Endodermal cell (in vitro differentiated cells): ENCODE measurements around the gene YAP1. TPM values are rescaled to one million over a fixed set of nuclear protein-coding genes. Genes with fewer than 3 reads are reported as not detected.
A peak's percentile ranks its signal among the peaks of the same experiment; 100 is the strongest.

Source experiments
- DNase-seq: peaks from one replicate; pipeline ENCODE4 v3.0.0-alpha.2; 2017
- H3K27ac ChIP-seq: 2 replicates; pipeline ENCODE4 v1.5.1; 2013; ENCODE audit warnings: mild to moderate bottlenecking, low read depth, low read length, moderate library complexity
- H3K27me3 ChIP-seq: 2 replicates; pipeline ENCODE4 v1.6.1; 2013; ENCODE audit warnings: mild to moderate bottlenecking, low read length, moderate library complexity; ENCODE audit not compliant: insufficient read depth, control insufficient read depth, poor library complexity, severe bottlenecking
- H3K36me3 ChIP-seq: 2 replicates; pipeline ENCODE4 v1.7.0; 2013; ENCODE audit warnings: mild to moderate bottlenecking, low read length, moderate library complexity; ENCODE audit not compliant: control insufficient read depth, insufficient read depth
- H3K4me1 ChIP-seq: one replicate; pipeline ENCODE4 v1.7.0; 2013; ENCODE audit warnings: low read length; ENCODE audit not compliant: control insufficient read depth, insufficient read depth
- H3K4me3 ChIP-seq: 2 replicates; pipeline ENCODE4 v1.5.1; 2013; ENCODE audit warnings: mild to moderate bottlenecking, low read length, moderate library complexity
- H3K9ac ChIP-seq: 2 replicates; pipeline ENCODE4 v1.6.1; 2013; ENCODE audit warnings: mild to moderate bottlenecking, low read length, moderate library complexity; ENCODE audit not compliant: poor library complexity, severe bottlenecking; ENCODE audit errors: extremely low read depth
- H3K9me3 ChIP-seq: 2 replicates; pipeline ENCODE4 v1.6.1; 2013; ENCODE audit warnings: mild to moderate bottlenecking, low read length, moderate library complexity; ENCODE audit not compliant: control insufficient read depth
- H3K27ac Mint-ChIP-seq: 2 replicates; pipeline ENCODE4 v1.8.0; 2020; ENCODE audit warnings: mixed read lengths
- H3K27me3 Mint-ChIP-seq: 2 replicates; pipeline ENCODE4 v1.8.0; 2021; ENCODE audit warnings: mild to moderate bottlenecking, mixed read lengths; ENCODE audit not compliant: insufficient read depth
- H3K36me3 Mint-ChIP-seq: 2 replicates; pipeline ENCODE4 v1.8.0; 2020; ENCODE audit warnings: low read depth, mixed read lengths
- H3K4me1 Mint-ChIP-seq: 2 replicates; pipeline ENCODE4 v1.8.0; 2020; ENCODE audit warnings: mixed read lengths
- H3K4me3 Mint-ChIP-seq: 2 replicates; pipeline ENCODE4 v1.8.0; 2020; ENCODE audit warnings: mild to moderate bottlenecking, moderate library complexity, mixed read lengths
- H3K9me3 Mint-ChIP-seq: 2 replicates; pipeline ENCODE4 v1.8.0; 2020; ENCODE audit warnings: mild to moderate bottlenecking, mixed read lengths
- WGBS, 2 experiments: methylation state at CpG; one replicate each; pipeline versions ENCODE4 v1.1.5 to v1.1.7; 2013; ENCODE audit warnings: missing lambda C conversion rate in 2 of 2, mixed read lengths in 1 of 2; ENCODE audit not compliant: insufficient coverage in 1 of 2, insufficient read length in 1 of 2; 5-methylcytosine and 5-hydroxymethylcytosine counted together
- total RNA-seq, 2 donors: library from RNA; stranded (reverse); fragmentation: NEBNext Ultra II Directional in 1 of 2; extraction: Animal tissue kit (Norgen Biotek cat#: 25700) in 1 of 2; gene quantifications; 2 replicates in 1 of 2; 3 replicates in 1 of 2; pipeline ENCODE4 v1.2.1, GENCODE V29; 2021
- TF ChIP-seq, protein P1 (sequence below): fragments of 200-600 bp; sonication (generic); conservative IDR thresholded peaks from 2 replicates; pipeline ENCODE4 v1.5.0; 2021; ENCODE audit warnings: antibody characterized with exemption, mild to moderate bottlenecking

The YAP1 gene
- total RNA-seq, 2 donors from 2014 or later: 224 to 228 TPM

DNA sequence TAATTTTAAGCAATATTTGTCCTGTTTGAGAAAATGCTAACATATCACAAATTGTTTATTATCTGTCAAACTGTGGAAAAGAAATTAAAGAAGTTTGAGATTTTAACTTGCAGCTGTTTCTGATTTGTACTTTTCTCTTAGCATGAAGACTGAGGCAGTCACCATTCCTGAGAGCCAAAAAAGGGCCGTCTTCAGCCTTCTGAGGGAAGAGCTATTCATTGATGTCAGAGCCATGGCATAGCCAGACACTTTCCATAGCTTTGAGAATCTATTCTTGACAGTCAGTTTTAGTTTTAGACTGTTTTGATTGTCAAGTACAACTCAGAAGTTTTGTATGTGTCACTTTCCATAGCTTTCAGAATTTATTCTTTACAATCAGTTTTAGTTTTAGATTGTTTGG is 32.1 kb downstream of the YAP1 start:
- 88 to 100% methylated on average over 1 of the region's 1 CpG for WGBS, 2 experiments
- Histone ChIP-seq H3K4me3 (no peak overlapping the region), H3K36me3 (peaks cover 55% of the 10 kb centered on the region), H3K9me3 (no peaks in the 10 kb centered on the region), H3K27ac (no peak overlapping the region), H3K4me1 (peaks cover 3% of the 10 kb centered on the region), H3K27me3 (no peaks in the 10 kb centered on the region), H3K9ac (no peak overlapping the region)
- no peaks in the 10 kb centered on the region for H3K27me3 Mint-ChIP-seq
- H3K27ac Mint-ChIP-seq: peak overlapping the region; percentile 72
- H3K4me1 Mint-ChIP-seq: peaks cover 36% of the 10 kb centered on the region
- TF ChIP-seq, protein P1, sequence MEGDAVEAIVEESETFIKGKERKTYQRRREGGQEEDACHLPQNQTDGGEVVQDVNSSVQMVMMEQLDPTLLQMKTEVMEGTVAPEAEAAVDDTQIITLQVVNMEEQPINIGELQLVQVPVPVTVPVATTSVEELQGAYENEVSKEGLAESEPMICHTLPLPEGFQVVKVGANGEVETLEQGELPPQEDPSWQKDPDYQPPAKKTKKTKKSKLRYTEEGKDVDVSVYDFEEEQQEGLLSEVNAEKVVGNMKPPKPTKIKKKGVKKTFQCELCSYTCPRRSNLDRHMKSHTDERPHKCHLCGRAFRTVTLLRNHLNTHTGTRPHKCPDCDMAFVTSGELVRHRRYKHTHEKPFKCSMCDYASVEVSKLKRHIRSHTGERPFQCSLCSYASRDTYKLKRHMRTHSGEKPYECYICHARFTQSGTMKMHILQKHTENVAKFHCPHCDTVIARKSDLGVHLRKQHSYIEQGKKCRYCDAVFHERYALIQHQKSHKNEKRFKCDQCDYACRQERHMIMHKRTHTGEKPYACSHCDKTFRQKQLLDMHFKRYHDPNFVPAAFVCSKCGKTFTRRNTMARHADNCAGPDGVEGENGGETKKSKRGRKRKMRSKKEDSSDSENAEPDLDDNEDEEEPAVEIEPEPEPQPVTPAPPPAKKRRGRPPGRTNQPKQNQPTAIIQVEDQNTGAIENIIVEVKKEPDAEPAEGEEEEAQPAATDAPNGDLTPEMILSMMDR: no peak
- no peak for DNase-seq
- H3K4me3 Mint-ChIP-seq: no peak overlapping the region
- no peaks in the 10 kb centered on the region for H3K9me3 Mint-ChIP-seq
- peaks cover 37% of the 10 kb centered on the region for H3K36me3 Mint-ChIP-seq

GRCh38 chr11:102143867-102144266 is 33.6 kb downstream of the YAP1 start:
- H3K27ac ChIP-seq: no peak overlapping the region
- H3K9ac ChIP-seq: no peak overlapping the region
- Mint-ChIP-seq H3K36me3 (peaks cover 27% of the 10 kb centered on the region), H3K27me3 (no peaks in the 10 kb centered on the region), H3K9me3 (no peaks in the 10 kb centered on the region), H3K4me1 (peaks cover 37% of the 10 kb centered on the region), H3K4me3 (no peak overlapping the region), H3K27ac (no peak overlapping the region)
- H3K27me3 ChIP-seq: no peaks in the 10 kb centered on the region
- peaks cover 43% of the 10 kb centered on the region for H3K36me3 ChIP-seq
- no peak overlapping the region for H3K4me3 ChIP-seq
- WGBS, 2 experiments: 81 to 100% methylated on average over 1 of the region's 1 CpG
- H3K4me1 ChIP-seq: peaks cover 3% of the 10 kb centered on the region
- TF ChIP-seq, protein P1: no peak
- H3K9me3 ChIP-seq: no peaks in the 10 kb centered on the region
- no peak for DNase-seq

- Histone ChIP-seq H3K9ac (no peak overlapping the region), H3K36me3 (peaks cover 42% of the 10 kb centered on the region), H3K9me3 (no peaks in the 10 kb centered on the region), H3K4me3 (no peak overlapping the region), H3K27ac (no peak overlapping the region), H3K4me1 (peaks cover 3% of the 10 kb centered on the region), H3K27me3 (no peaks in the 10 kb centered on the region)
- no peaks in the 10 kb centered on the region for H3K9me3 Mint-ChIP-seq
- WGBS, 2 experiments: 60 to 96% methylated on average over 1 to 4 of the region's 4 CpGs
- peaks cover 32% of the 10 kb centered on the region for H3K36me3 Mint-ChIP-seq
- TF ChIP-seq, protein P1: no peak
- no peaks in the 10 kb centered on the region for H3K27me3 Mint-ChIP-seq
- H3K4me1 Mint-ChIP-seq: peaks cover 35% of the 10 kb centered on the region
- no peak overlapping the region for H3K27ac Mint-ChIP-seq
- H3K4me3 Mint-ChIP-seq: no peak overlapping the region
- no peak for DNase-seq
Observed at GRCh38 chr11:102144357-102145355, 34.4 kb downstream of the YAP1 start.
